HepG2 (cell line): ENCODE measurements around the gene GPR32. TPM values are rescaled to one million over a fixed set of nuclear protein-coding genes. Genes with fewer than 3 reads are reported as not detected.

Source experiments
- ATAC-seq: fragments of 200-7000 bp; cut with Tn5 transposase; 3 replicates; pipeline ENCODE4 v1.9.1; 2020; ENCODE audit warnings: mild to moderate bottlenecking, moderate library complexity
- BruUV-seq: library from RNA; stranded (reverse); fragments of 400-500 nt; replicated peaks from 2 replicates; lab custom pipeline; 2021; lab: Mats Ljungman, UMichigan
- CTCF ChIA-PET: fragments of 300-600 bp; formaldehyde crosslinking; extraction: SDS; loops from one replicate; lab custom pipeline; 2021; ENCODE audit warnings: low total read pairs, inconsistent platforms, low intra/inter-chr PET ratio; lab: Yijun Ruan, JAX
- POLR2A ChIA-PET: fragments of 350-600 bp; sonication (Branson Sonifier 250); formaldehyde crosslinking; loops from one replicate; lab custom pipeline; 2020; ENCODE audit warnings: antibody characterized with exemption, inconsistent platforms; lab: Yijun Ruan, JAX
- DNase-seq: peaks from one replicate; pipeline ENCODE4 v3.0.0-alpha.2; 2015; ENCODE audit warnings: low spot score
- FAIRE-seq: peaks from 3 replicates; lab custom pipeline; 2011; peaks lifted over from hg19 to GRCh38; lab: Jason Lieb, UNC
- H2AFZ ChIP-seq: one replicate; pipeline ENCODE4 v1.6.1; 2011; ENCODE audit warnings: low read length, inconsistent platforms
- H3K27ac ChIP-seq: fragments of 300-600 bp; 3 replicates; pipeline ENCODE4 v1.8.0; 2011; ENCODE audit warnings: mixed run types, mild to moderate bottlenecking, mixed read lengths, low read length, inconsistent platforms; ENCODE audit not compliant: insufficient read depth; ENCODE audit errors: extremely low read length
- H3K27me3 ChIP-seq, 2 experiments: fragments of 200-600 bp in 1 of 2; 2 replicates in 1 of 2; 3 replicates in 1 of 2; pipeline versions ENCODE4 v1.6.0 to v1.8.0; 2011; ENCODE audit warnings: low read length in 2 of 2, mild to moderate bottlenecking in 2 of 2, moderate library complexity in 2 of 2, inconsistent platforms in 1 of 2; ENCODE audit not compliant: insufficient read depth in 2 of 2, control insufficient read depth in 1 of 2
- H3K36me3 ChIP-seq, 2 experiments: fragments of 200-600 bp in 1 of 2; replicated peaks in 1 of 2; 2 replicates in 1 of 2; 3 replicates in 1 of 2; pipeline versions ENCODE4 v1.5.1 to v1.8.0; 2011; ENCODE audit warnings: low read length in 2 of 2, inconsistent platforms in 1 of 2; ENCODE audit not compliant: insufficient read depth in 2 of 2, control insufficient read depth in 1 of 2
- H3K4me1 ChIP-seq: 2 replicates; pipeline ENCODE4 v1.5.1; 2012; ENCODE audit warnings: low read length, inconsistent platforms; ENCODE audit not compliant: insufficient read depth
- H3K4me2 ChIP-seq: 2 replicates; pipeline ENCODE4 v1.6.0; 2011; ENCODE audit warnings: low read depth, low read length, inconsistent platforms
- H3K4me3 ChIP-seq, 3 experiments: fragments of 200-600 bp in 1 of 3; sonication (generic), shearing (Covaris generic) in 1 of 3; replicated peaks in 1 of 3; 2 replicates each; pipeline ENCODE4 v1.5.1; 2011 to 2016; ENCODE audit warnings: low read length in 3 of 3, inconsistent platforms in 2 of 3, low read depth in 2 of 3, mild to moderate bottlenecking in 2 of 3, control low read depth in 1 of 3, mixed read lengths in 1 of 3; ENCODE audit not compliant: insufficient read depth in 1 of 3
- H3K79me2 ChIP-seq: one replicate; pipeline ENCODE4 v1.6.1; 2011; ENCODE audit warnings: low read length, inconsistent platforms; ENCODE audit not compliant: insufficient read depth
- H3K9ac ChIP-seq: 2 replicates; pipeline ENCODE4 v1.6.0; 2011; ENCODE audit warnings: mild to moderate bottlenecking, low read depth, low read length, inconsistent platforms; ENCODE audit not compliant: insufficient read depth
- H3K9me3 ChIP-seq: 2 replicates; pipeline ENCODE4 v1.5.1; 2012; ENCODE audit warnings: mild to moderate bottlenecking, low read length
- H4K20me1 ChIP-seq: 2 replicates; pipeline ENCODE4 v1.6.0; 2011; ENCODE audit warnings: inconsistent platforms, mild to moderate bottlenecking, low read length, moderate library complexity; ENCODE audit not compliant: insufficient read depth
- KAT2B ChIP-seq: fragments of 150-350 bp; IDR thresholded peaks from 2 replicates; pipeline ENCODE4 v1.6.1; 2014; ENCODE audit warnings: low read depth, low read length, borderline replicate concordance
- NFYB ChIP-seq: sonication (generic); formaldehyde crosslinking; IDR thresholded peaks from 2 replicates; pipeline ENCODE4 v1.4.0; 2020; ENCODE audit warnings: missing genetic modification reagents
- SAFB2 ChIP-seq: sonication (generic); formaldehyde crosslinking; IDR thresholded peaks from 2 replicates; pipeline ENCODE4 v1.5.1; 2020; ENCODE audit warnings: missing genetic modification reagents, low read depth, mild to moderate bottlenecking, borderline replicate concordance
- SALL1 ChIP-seq: sonication (generic); formaldehyde crosslinking; IDR thresholded peaks from 2 replicates; pipeline ENCODE4 v1.8.0; 2022; ENCODE audit warnings: mild to moderate bottlenecking, missing genetic modification reagents
- TOPORS ChIP-seq: sonication (generic); formaldehyde crosslinking; IDR thresholded peaks from 2 replicates; pipeline ENCODE4 v1.8.0; 2023; ENCODE audit warnings: mild to moderate bottlenecking, missing genetic modification reagents
- USF2 ChIP-seq, 2 experiments: sonication (generic) in 1 of 2; formaldehyde crosslinking in 1 of 2; IDR thresholded peaks; 2 replicates each; pipeline versions ENCODE4 v1.5.1 to v1.6.1; 2011 to 2020; ENCODE audit warnings: borderline replicate concordance in 1 of 2, low read depth in 1 of 2, low read length in 1 of 2, mild to moderate bottlenecking in 1 of 2, missing genetic modification reagents in 1 of 2, moderate library complexity in 1 of 2
- ZBTB14 ChIP-seq: sonication (generic); formaldehyde crosslinking; IDR thresholded peaks from 2 replicates; pipeline ENCODE4 v1.4.0; 2020; ENCODE audit warnings: missing genetic modification reagents
- ZBTB38 ChIP-seq: sonication (generic); formaldehyde crosslinking; IDR thresholded peaks from 2 replicates; pipeline ENCODE4 v1.5.1; 2020; ENCODE audit warnings: mild to moderate bottlenecking, missing genetic modification reagents
- ZFP36L1 ChIP-seq: sonication (generic); formaldehyde crosslinking; IDR thresholded peaks from 2 replicates; pipeline ENCODE4 v1.8.0; 2022; ENCODE audit warnings: mild to moderate bottlenecking, missing genetic modification reagents, moderate library complexity
- ZNF552 ChIP-seq: sonication (generic); formaldehyde crosslinking; IDR thresholded peaks from 2 replicates; pipeline ENCODE4 v1.9.0; 2022; ENCODE audit warnings: missing genetic modification reagents, mild to moderate bottlenecking, borderline replicate concordance
- ZNF674 ChIP-seq: sonication (generic); formaldehyde crosslinking; IDR thresholded peaks from 2 replicates; pipeline ENCODE4 v1.5.0; 2020; ENCODE audit warnings: low read depth, mild to moderate bottlenecking, missing genetic modification reagents
- ZNF83 ChIP-seq: sonication (generic); formaldehyde crosslinking; IDR thresholded peaks from 2 replicates; pipeline ENCODE4 v1.4.0; 2020; ENCODE audit warnings: missing genetic modification reagents, mild to moderate bottlenecking, borderline replicate concordance
- ZSCAN25 ChIP-seq: sonication (generic); formaldehyde crosslinking; IDR thresholded peaks from 2 replicates; pipeline ENCODE4 v1.8.0; 2022; ENCODE audit warnings: mild to moderate bottlenecking, missing genetic modification reagents
- WGBS: methylation state at CpG from one replicate; pipeline ENCODE4 v1.1.6; 2017; ENCODE audit warnings: low lambda C conversion rate; 5-methylcytosine and 5-hydroxymethylcytosine counted together
- in situ Hi-C: cut with HindIII; loops from 2 replicates; pipeline ENCODE4 v1.10.0; 2017; ENCODE audit warnings: low pct_unique_long_range_greater_than_20kb; ENCODE audit not compliant: extremely low pct_ligation_motif_present
- intact Hi-C: fragments of 100-400 bp; cut with micrococcal nuclease; formaldehyde crosslinking; loops from one replicate; pipeline ENCODE4 v1.10.0; 2022; ENCODE audit not compliant: unreplicated experiment
- polyA plus RNA-seq, 8 experiments: library from polyadenylated mRNA; depleted of rRNA in 3 of 8; stranded (reverse) in 7 of 8; unstranded in 1 of 8; fragments of >200 nt; fragmentation: Illumina TruSeq in 4 of 8; extraction: Trizol in 4 of 8; gene quantifications; 2 replicates each; pipeline versions ENCODE4 v1.2.1 to v1.2.3, GENCODE V29; 2011 to 2016; ENCODE audit warnings: low read depth in 4 of 8, missing spikeins in 1 of 8, mixed read lengths in 1 of 8; ENCODE audit not compliant: insufficient read depth in 1 of 8
- total RNA-seq, 5 experiments: library from RNA; depleted of rRNA; stranded (reverse); fragments of >200 nt; fragmentation: Illumina TruSeq; extraction: Trizol; gene quantifications; 2 replicates each; pipeline ENCODE4 v1.2.3, GENCODE V29; 2016; ENCODE audit warnings: low read depth in 1 of 5
- TF ChIP-seq, protein P1 (sequence below): sonication (generic); formaldehyde crosslinking; IDR thresholded peaks from 2 replicates; pipeline ENCODE4 v1.4.0; 2020; ENCODE audit warnings: missing genetic modification reagents
- TF ChIP-seq, protein P2 (sequence below): sonication (generic); formaldehyde crosslinking; IDR thresholded peaks from 2 replicates; pipeline ENCODE4 v1.4.0; 2020; ENCODE audit warnings: missing genetic modification reagents
- TF ChIP-seq, protein P3 (sequence below): sonication (generic); formaldehyde crosslinking; IDR thresholded peaks from 2 replicates; pipeline ENCODE4 v1.4.0; 2020; ENCODE audit warnings: missing genetic modification reagents; ENCODE audit errors: not compliant biosample characterization

GPR32 gene
- total and polyA plus RNA-seq, 2 of the 13 experiments (the other 11 are each of a cell fraction or from before 2014, with no cell fraction given): not detected

- in situ Hi-C loops (no loop called here), intact Hi-C loops (loop anchor here (5.0 kb wide), 1 partner anchor 58 kb away; no protein-coding TSS in a partner anchor)
- Histone ChIP-seq H4K20me1 (no peaks in the 10 kb centered on the region), H3K4me2 (peak overlapping the region; percentile 74), H2AFZ (no peak overlapping the region), H3K27me3 (peaks cover 9 to 50% of the 10 kb centered on the region in 2 experiments), H3K27ac (no peak overlapping the region), H3K4me3 (peak overlapping the region; percentile 34 to 69 (median 43); a peak in 5 of 6 replicates), H3K79me2 (no peaks in the 10 kb centered on the region), H3K9me3 (no peaks in the 10 kb centered on the region), H3K9ac (no peak overlapping the region), H3K4me1 (no peaks in the 10 kb centered on the region), H3K36me3 (no peaks in the 10 kb centered on the region)
- peak; percentile 38 for DNase-seq
- ATAC-seq: peak; percentile 80
- FAIRE-seq: no peak
- POLR2A ChIA-PET: interaction anchor here (1.0 kb wide), 1 partner anchor 80 kb away, joined by 3 read pairs; no protein-coding TSS in a partner anchor
- WGBS: 31% methylated on average over 43 of the region's 65 CpGs
- no TSS peak for BruUV-seq
- CTCF ChIA-PET: interaction anchor here (1.4 kb wide), 1 partner anchor 59 kb away, joined by 5 read pairs; no protein-coding TSS in a partner anchor
- TF ChIP-seq ZNF674 (no peak), SAFB2 (CRISPR knock-in tag) (no peak), ZBTB38 (CRISPR knock-in tag) (no peak), ZNF83 (CRISPR knock-in tag) (no peak), TOPORS (CRISPR knock-in tag) (no peak), ZFP36L1 (CRISPR knock-in tag) (no peak), SALL1 (CRISPR knock-in tag) (peak; percentile 1; the same call in 1 of the 2 replicates), USF2 (IDR thresholded peaks at IDR 0.05; ENCODE audit: low read depth, low read length) (no peak), USF2 (CRISPR knock-in tag; IDR thresholded peaks at IDR 0.05; ENCODE audit: borderline replicate concordance) (no peak), KAT2B (no peak), ZNF552 (CRISPR knock-in tag) (peak; percentile 55; the same call in 1 of the 2 replicates), NFYB (CRISPR knock-in tag) (no peak), ZSCAN25 (CRISPR knock-in tag) (peak; percentile 29; the same call in 1 of the 2 replicates), ZBTB14 (CRISPR knock-in tag) (peak; percentile 76)
- TF ChIP-seq, protein P1, sequence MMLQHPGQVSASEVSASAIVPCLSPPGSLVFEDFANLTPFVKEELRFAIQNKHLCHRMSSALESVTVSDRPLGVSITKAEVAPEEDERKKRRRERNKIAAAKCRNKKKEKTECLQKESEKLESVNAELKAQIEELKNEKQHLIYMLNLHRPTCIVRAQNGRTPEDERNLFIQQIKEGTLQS (CRISPR knock-in tag): 0 out of 2 replicates have a peak, but pooled peaks have one; percentile 7
- TF ChIP-seq, protein P2, sequence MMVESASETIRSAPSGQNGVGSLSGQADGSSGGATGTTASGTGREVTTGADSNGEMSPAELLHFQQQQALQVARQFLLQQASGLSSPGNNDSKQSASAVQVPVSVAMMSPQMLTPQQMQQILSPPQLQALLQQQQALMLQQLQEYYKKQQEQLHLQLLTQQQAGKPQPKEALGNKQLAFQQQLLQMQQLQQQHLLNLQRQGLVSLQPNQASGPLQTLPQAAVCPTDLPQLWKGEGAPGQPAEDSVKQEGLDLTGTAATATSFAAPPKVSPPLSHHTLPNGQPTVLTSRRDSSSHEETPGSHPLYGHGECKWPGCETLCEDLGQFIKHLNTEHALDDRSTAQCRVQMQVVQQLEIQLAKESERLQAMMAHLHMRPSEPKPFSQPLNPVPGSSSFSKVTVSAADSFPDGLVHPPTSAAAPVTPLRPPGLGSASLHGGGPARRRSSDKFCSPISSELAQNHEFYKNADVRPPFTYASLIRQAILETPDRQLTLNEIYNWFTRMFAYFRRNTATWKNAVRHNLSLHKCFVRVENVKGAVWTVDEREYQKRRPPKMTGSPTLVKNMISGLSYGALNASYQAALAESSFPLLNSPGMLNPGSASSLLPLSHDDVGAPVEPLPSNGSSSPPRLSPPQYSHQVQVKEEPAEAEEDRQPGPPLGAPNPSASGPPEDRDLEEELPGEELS (CRISPR knock-in tag): no peak
- TF ChIP-seq, protein P3, sequence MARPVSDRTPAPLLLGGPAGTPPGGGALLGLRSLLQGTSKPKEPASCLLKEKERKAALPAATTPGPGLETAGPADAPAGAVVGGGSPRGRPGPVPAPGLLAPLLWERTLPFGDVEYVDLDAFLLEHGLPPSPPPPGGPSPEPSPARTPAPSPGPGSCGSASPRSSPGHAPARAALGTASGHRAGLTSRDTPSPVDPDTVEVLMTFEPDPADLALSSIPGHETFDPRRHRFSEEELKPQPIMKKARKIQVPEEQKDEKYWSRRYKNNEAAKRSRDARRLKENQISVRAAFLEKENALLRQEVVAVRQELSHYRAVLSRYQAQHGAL (CRISPR knock-in tag): no peak
Measured at GRCh38 chr19:50724522-50725217, 45.6 kb upstream of the GPR32 start.
